ENCODE results near the gene TPP1. TPM values are rescaled to one million over a fixed set of nuclear protein-coding genes. Genes with fewer than 3 reads are reported as not detected.

Gene TPP1
- total and polyA plus RNA-seq, 2 of the 13 experiments (the other 11 are each of a cell fraction or from before 2014, with no cell fraction given), result 13.9 to 74.6 TPM

- H2AFZ ChIP-seq (ENCODE audit: low read length), result no peak overlapping the region
- ATAC-seq, result no peak
- peaks cover 17% of the 10 kb centered on the region for H3K4me1 ChIP-seq (ENCODE audit: insufficient read depth, low read length)
- H3K4me2 ChIP-seq (ENCODE audit: low read depth, low read length), result no peak overlapping the region
- no peaks in the 10 kb centered on the region for H3K79me2 ChIP-seq (ENCODE audit: insufficient read depth, low read length)
- H3K27ac ChIP-seq (ENCODE audit: extremely low read length, insufficient read depth, low read length), result no peak overlapping the region
- no peak for DNase-seq (ENCODE audit: low spot score)
- TF ChIP-seq ZNF589 (CRISPR knock-in tag; conservative IDR thresholded peaks at IDR 0.05), result no peak
- TF ChIP-seq ZNF781 (CRISPR knock-in tag; IDR thresholded peaks at IDR 0.05; ENCODE audit: borderline replicate concordance, not compliant biosample characterization), result no peak
- no peak overlapping the region for H3K4me3 ChIP-seq (replicated peaks in 1 of 3; ENCODE audit: insufficient read depth in 1 of 3, low read depth in 2 of 3, low read length in 3 of 3)
- peaks cover 4 to 13% of the 10 kb centered on the region in 2 experiments for H3K36me3 ChIP-seq (replicated peaks in 1 of 2; ENCODE audit: control insufficient read depth in 1 of 2, insufficient read depth in 2 of 2, low read length in 2 of 2)
- intact Hi-C loops (cut with micrococcal nuclease; ENCODE audit: unreplicated experiment) (no loop called here), in situ Hi-C loops (cut with HindIII; ENCODE audit: extremely low pct_ligation_motif_present, low pct_unique_long_range_greater_than_20kb) (no loop called here)
- H4K20me1 ChIP-seq (ENCODE audit: insufficient read depth, low read length), result no peaks in the 10 kb centered on the region
- no peaks in the 10 kb centered on the region for H3K9me3 ChIP-seq (ENCODE audit: low read length)
- ChIA-PET POLR2A (interaction anchor here (1.0 kb wide), 1 partner anchor 13 kb away, joined by 3 read pairs; no protein-coding TSS in a partner anchor), CTCF (ENCODE audit: low intra/inter-chr PET ratio, low total read pairs) (no interaction called here)
- no TSS peak for BruUV-seq (replicated peaks)
- no peak for FAIRE-seq
- no peak overlapping the region for H3K9ac ChIP-seq (ENCODE audit: insufficient read depth, low read depth, low read length)
- no peaks in the 10 kb centered on the region for H3K27me3 ChIP-seq (ENCODE audit: control insufficient read depth in 1 of 2, insufficient read depth in 2 of 2, low read length in 2 of 2)
- 96% methylated on average over 3 of the region's 3 CpGs for WGBS (ENCODE audit: low lambda C conversion rate)
Measured at GRCh38 chr11:6594142-6594768, 25.0 kb downstream of the TPP1 start.

GRCh38 chr11:6588018-6588417, 31.2 kb downstream of the TPP1 start:
- DNase-seq (ENCODE audit: low spot score) (no peak), FAIRE-seq (no peak), ATAC-seq (no peak)
- no TSS peak for BruUV-seq (replicated peaks)
- ChIA-PET CTCF (ENCODE audit: low intra/inter-chr PET ratio, low total read pairs) (no interaction called here), POLR2A (no interaction called here)
- Histone ChIP-seq H3K4me1 (ENCODE audit: insufficient read depth, low read length) (no peaks in the 10 kb centered on the region), H3K9me3 (ENCODE audit: low read length) (peaks cover 17% of the 10 kb centered on the region), H3K27ac (ENCODE audit: extremely low read length, insufficient read depth, low read length) (no peak overlapping the region), H2AFZ (ENCODE audit: low read length) (no peak overlapping the region), H3K4me2 (ENCODE audit: low read depth, low read length) (no peak overlapping the region), H3K9ac (ENCODE audit: insufficient read depth, low read depth, low read length) (no peak overlapping the region), H3K36me3 (replicated peaks in 1 of 2; ENCODE audit: control insufficient read depth in 1 of 2, insufficient read depth in 2 of 2, low read length in 2 of 2) (peaks cover 2 to 5% of the 10 kb centered on the region in 2 experiments; a peak in 2 of 5 replicates), H4K20me1 (ENCODE audit: insufficient read depth, low read length) (no peaks in the 10 kb centered on the region), H3K27me3 (ENCODE audit: control insufficient read depth in 1 of 2, insufficient read depth in 2 of 2, low read length in 2 of 2) (no peaks in the 10 kb centered on the region), H3K4me3 (replicated peaks in 1 of 3; ENCODE audit: insufficient read depth in 1 of 3, low read depth in 2 of 3, low read length in 3 of 3) (no peak overlapping the region), H3K79me2 (ENCODE audit: insufficient read depth, low read length) (no peaks in the 10 kb centered on the region)
- WGBS (ENCODE audit: low lambda C conversion rate), result 98% methylated on average over 1 of the region's 1 CpG
- in situ Hi-C loops (cut with HindIII; ENCODE audit: extremely low pct_ligation_motif_present, low pct_unique_long_range_greater_than_20kb), result no loop called here
- intact Hi-C loops (cut with micrococcal nuclease; ENCODE audit: unreplicated experiment), result no loop called here
- TF ChIP-seq, protein P1, sequence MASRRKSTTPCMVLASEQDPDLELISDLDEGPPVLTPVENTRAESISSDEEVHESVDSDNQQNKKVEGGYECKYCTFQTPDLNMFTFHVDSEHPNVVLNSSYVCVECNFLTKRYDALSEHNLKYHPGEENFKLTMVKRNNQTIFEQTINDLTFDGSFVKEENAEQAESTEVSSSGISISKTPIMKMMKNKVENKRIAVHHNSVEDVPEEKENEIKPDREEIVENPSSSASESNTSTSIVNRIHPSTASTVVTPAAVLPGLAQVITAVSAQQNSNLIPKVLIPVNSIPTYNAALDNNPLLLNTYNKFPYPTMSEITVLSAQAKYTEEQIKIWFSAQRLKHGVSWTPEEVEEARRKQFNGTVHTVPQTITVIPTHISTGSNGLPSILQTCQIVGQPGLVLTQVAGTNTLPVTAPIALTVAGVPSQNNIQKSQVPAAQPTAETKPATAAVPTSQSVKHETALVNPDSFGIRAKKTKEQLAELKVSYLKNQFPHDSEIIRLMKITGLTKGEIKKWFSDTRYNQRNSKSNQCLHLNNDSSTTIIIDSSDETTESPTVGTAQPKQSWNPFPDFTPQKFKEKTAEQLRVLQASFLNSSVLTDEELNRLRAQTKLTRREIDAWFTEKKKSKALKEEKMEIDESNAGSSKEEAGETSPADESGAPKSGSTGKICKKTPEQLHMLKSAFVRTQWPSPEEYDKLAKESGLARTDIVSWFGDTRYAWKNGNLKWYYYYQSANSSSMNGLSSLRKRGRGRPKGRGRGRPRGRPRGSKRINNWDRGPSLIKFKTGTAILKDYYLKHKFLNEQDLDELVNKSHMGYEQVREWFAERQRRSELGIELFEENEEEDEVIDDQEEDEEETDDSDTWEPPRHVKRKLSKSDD (CRISPR knock-in tag; IDR thresholded peaks at IDR 0.05; ENCODE audit: low read depth), result no peak
- TF ChIP-seq SIX1 (CRISPR knock-in tag; IDR thresholded peaks at IDR 0.05; ENCODE audit: borderline replicate concordance) (no peak), FOXA1 (IDR thresholded peaks at IDR 0.05) (no peak), FOXA1 (CRISPR knock-in tag; IDR thresholded peaks at IDR 0.05) (no peak), GFI1 (CRISPR knock-in tag; IDR thresholded peaks at IDR 0.05; ENCODE audit: borderline replicate concordance) (no peak), FOXK2 (IDR thresholded peaks at IDR 0.05) (no peak), NONO (IDR thresholded peaks at IDR 0.05) (no peak), NONO (CRISPR knock-in tag; conservative IDR thresholded peaks at IDR 0.05) (no peak), ATF2 (CRISPR knock-in tag; IDR thresholded peaks at IDR 0.05) (no peak), ZNF333 (CRISPR knock-in tag; IDR thresholded peaks at IDR 0.05; ENCODE audit: borderline replicate concordance) (no peak), ZFP36L2 (CRISPR knock-in tag; IDR thresholded peaks at IDR 0.05) (no peak), TOPORS (CRISPR knock-in tag; IDR thresholded peaks at IDR 0.05) (no peak)

All from HepG2 (cell line).